ENCODE data around the gene TRMT10C.

- TF ChIP-seq CTCF (conservative IDR thresholded peaks at IDR 0.05; ENCODE audit: low read depth in 2 of 2) = no peak
- TF ChIP-seq POLR2AphosphoS5 (IDR thresholded peaks at IDR 0.05; ENCODE audit: low read depth) = no peak
- TF ChIP-seq EZH2 (IDR thresholded peaks at IDR 0.05; ENCODE audit: low read depth, unreplicated experiment) = no peak
- TF ChIP-seq STAT1 (IDR thresholded peaks at IDR 0.05; ENCODE audit: unreplicated experiment) = no peak
- no peak for TF ChIP-seq EZH2phosphoT487 (IDR thresholded peaks at IDR 0.05; ENCODE audit: unreplicated experiment)
- TF ChIP-seq JUNB (IDR thresholded peaks at IDR 0.05; ENCODE audit: unreplicated experiment) = no peak
- TF ChIP-seq REST (IDR thresholded peaks at IDR 0.05; ENCODE audit: unreplicated experiment) = no peak
- TF ChIP-seq ETS1 (IDR thresholded peaks at IDR 0.05) = no peak
- no peak for TF ChIP-seq CREB1 (CRISPR knock-in tag; IDR thresholded peaks at IDR 0.05; ENCODE audit: low read depth)
Observed at GRCh38 chr3:101530686-101531047, 31.0 kb upstream of the TRMT10C start.
